A673 (cell line): ENCODE data around the gene TPPP.
"Not testable (repeated sequence)": the region's sequence is repeated elsewhere in the genome, so short reads cannot be mapped to it uniquely, and the experiment has no call there.

Source experiments
- EZH2 ChIP-seq: fragments of 200-600 bp; sonication (generic); IDR thresholded peaks from 2 replicates; pipeline ENCODE4 v1.6.1; 2017; ENCODE audit warnings: borderline replicate concordance, low read depth, mild to moderate bottlenecking, mixed read lengths, antibody characterized with exemption, low read length; ENCODE audit not compliant: poor library complexity, severe bottlenecking
- TF ChIP-seq, protein P1 (sequence below): fragments of 300-800, 200-600 bp; sonication (generic); conservative IDR thresholded peaks from 2 replicates; pipeline ENCODE4 v1.5.1; 2017; ENCODE audit warnings: low read depth, mild to moderate bottlenecking, antibody characterized with exemption, low read length, moderate library complexity, mixed read lengths

GRCh38 chr5:686172-686523 lies 7.0 kb downstream of the TPPP start:
- TF ChIP-seq EZH2: not testable (repeated sequence)
- TF ChIP-seq, protein P1, sequence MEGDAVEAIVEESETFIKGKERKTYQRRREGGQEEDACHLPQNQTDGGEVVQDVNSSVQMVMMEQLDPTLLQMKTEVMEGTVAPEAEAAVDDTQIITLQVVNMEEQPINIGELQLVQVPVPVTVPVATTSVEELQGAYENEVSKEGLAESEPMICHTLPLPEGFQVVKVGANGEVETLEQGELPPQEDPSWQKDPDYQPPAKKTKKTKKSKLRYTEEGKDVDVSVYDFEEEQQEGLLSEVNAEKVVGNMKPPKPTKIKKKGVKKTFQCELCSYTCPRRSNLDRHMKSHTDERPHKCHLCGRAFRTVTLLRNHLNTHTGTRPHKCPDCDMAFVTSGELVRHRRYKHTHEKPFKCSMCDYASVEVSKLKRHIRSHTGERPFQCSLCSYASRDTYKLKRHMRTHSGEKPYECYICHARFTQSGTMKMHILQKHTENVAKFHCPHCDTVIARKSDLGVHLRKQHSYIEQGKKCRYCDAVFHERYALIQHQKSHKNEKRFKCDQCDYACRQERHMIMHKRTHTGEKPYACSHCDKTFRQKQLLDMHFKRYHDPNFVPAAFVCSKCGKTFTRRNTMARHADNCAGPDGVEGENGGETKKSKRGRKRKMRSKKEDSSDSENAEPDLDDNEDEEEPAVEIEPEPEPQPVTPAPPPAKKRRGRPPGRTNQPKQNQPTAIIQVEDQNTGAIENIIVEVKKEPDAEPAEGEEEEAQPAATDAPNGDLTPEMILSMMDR: not testable (repeated sequence)
